Measurements from ENCODE around the gene YWHAQ. TPM values are rescaled to one million over a fixed set of nuclear protein-coding genes. Genes with fewer than 3 reads are reported as not detected.
"Not testable (repeated sequence)": the region's sequence is repeated elsewhere in the genome, so short reads cannot be mapped to it uniquely, and the experiment has no call there.

YWHAQ gene
- total RNA-seq, 1 donor from 2014 or later: 418 TPM

GRCh38 chr2:9627310-9627709 is 3.5 kb downstream of the YWHAQ start:
- H3K4me3 ChIP-seq (ENCODE audit: low read depth, low read length): no peak overlapping the region
- no peak for TF ChIP-seq CTCF (conservative IDR thresholded peaks at IDR 0.05; ENCODE audit: low read depth, low read length)
- DNase-seq (ENCODE audit: low read depth): no peak

- no peak for DNase-seq (ENCODE audit: low read depth)
- TF ChIP-seq CTCF (conservative IDR thresholded peaks at IDR 0.05; ENCODE audit: low read depth, low read length): no peak
- no peak overlapping the region for H3K4me3 ChIP-seq (ENCODE audit: low read depth, low read length)
These were observed 7.6 kb downstream of the YWHAQ start for GRCh38 chr2:9623151-9623550.

GRCh38 chr2:9621655-9622054 is 9.1 kb downstream of the YWHAQ start:
- H3K4me3 ChIP-seq (ENCODE audit: low read depth, low read length); DNase-seq (ENCODE audit: low read depth): not testable (repeated sequence)

GRCh38 chr2:9618410-9618809 is 12.4 kb downstream of the YWHAQ start:
- no peak for TF ChIP-seq CTCF (conservative IDR thresholded peaks at IDR 0.05; ENCODE audit: low read depth, low read length)
- no peak overlapping the region for H3K4me3 ChIP-seq (ENCODE audit: low read depth, low read length)
- no peak for DNase-seq (ENCODE audit: low read depth)

GRCh38 chr2:9617749-9618148 is 13.0 kb downstream of the YWHAQ start:
- DNase-seq (ENCODE audit: low read depth): no peak

GRCh38 chr2:9617296-9617695 is 13.5 kb downstream of the YWHAQ start:
- no peak for DNase-seq (ENCODE audit: low read depth)
- H3K4me3 ChIP-seq (ENCODE audit: low read depth, low read length): no peak overlapping the region
- TF ChIP-seq CTCF (conservative IDR thresholded peaks at IDR 0.05; ENCODE audit: low read depth, low read length): no peak

More at GRCh38 chr2:9617749-9618148, 13.0 kb downstream of the YWHAQ start:
- TF ChIP-seq CTCF (conservative IDR thresholded peaks at IDR 0.05; ENCODE audit: low read depth, low read length): no peak
- H3K4me3 ChIP-seq (ENCODE audit: low read depth, low read length): no peak overlapping the region

- no peak overlapping the region for H3K4me3 ChIP-seq (ENCODE audit: low read depth, low read length)
- no peak for TF ChIP-seq CTCF (conservative IDR thresholded peaks at IDR 0.05; ENCODE audit: low read depth, low read length)
These were observed 16.2 kb downstream of the YWHAQ start for GRCh38 chr2:9614562-9614961.

GRCh38 chr2:9613291-9613690 is 17.5 kb downstream of the YWHAQ start:
- no peak for TF ChIP-seq CTCF (conservative IDR thresholded peaks at IDR 0.05; ENCODE audit: low read depth, low read length)
- DNase-seq (ENCODE audit: low read depth): no peak
- H3K4me3 ChIP-seq (ENCODE audit: low read depth, low read length): no peak overlapping the region

More at GRCh38 chr2:9614562-9614961, 16.2 kb downstream of the YWHAQ start:
- no peak for DNase-seq (ENCODE audit: low read depth)
